Activated gamma-delta T cell treated with Interleukin-2 at 50 U/mL for 16 hours (primary cell): ENCODE results near the gene DENND2C.
A peak's percentile ranks its signal among the peaks of the same experiment; 100 is the strongest.

Experiments
- DNase-seq: peaks from one replicate; pipeline ENCODE4 v3.0.0-alpha.2; 2020

DENND2C gene

GRCh38 chr1:114669562-114670082 is at the start of gene DENND2C:
Gene DENND2C (minus strand): TSS chr1:114670049. CDS start chr1:114625984, 44,065 bp downstream.
- DNase-seq: no peak

DNA sequence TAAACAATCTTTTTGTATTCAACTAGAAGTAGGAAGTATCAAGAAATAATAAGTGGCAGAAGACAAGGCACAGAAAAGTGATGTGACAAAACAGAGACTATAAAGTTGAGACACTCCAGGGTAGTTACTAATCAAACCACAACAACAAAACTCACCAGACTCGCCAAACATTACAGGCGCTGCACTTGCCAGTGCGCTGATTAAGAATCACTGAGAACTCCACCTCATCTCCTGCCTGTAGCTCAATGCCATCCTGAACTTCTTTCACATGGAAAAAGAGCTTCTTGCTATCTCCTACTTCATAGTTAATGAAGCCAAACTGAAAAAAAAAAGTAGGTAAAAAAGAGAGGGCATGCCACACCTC is 49.6 kb upstream of the DENND2C start:
- no peak for DNase-seq

- DNase-seq: no peak
Observed at GRCh38 chr1:114718661-114719423, 49.0 kb upstream of the DENND2C start.

DNA sequence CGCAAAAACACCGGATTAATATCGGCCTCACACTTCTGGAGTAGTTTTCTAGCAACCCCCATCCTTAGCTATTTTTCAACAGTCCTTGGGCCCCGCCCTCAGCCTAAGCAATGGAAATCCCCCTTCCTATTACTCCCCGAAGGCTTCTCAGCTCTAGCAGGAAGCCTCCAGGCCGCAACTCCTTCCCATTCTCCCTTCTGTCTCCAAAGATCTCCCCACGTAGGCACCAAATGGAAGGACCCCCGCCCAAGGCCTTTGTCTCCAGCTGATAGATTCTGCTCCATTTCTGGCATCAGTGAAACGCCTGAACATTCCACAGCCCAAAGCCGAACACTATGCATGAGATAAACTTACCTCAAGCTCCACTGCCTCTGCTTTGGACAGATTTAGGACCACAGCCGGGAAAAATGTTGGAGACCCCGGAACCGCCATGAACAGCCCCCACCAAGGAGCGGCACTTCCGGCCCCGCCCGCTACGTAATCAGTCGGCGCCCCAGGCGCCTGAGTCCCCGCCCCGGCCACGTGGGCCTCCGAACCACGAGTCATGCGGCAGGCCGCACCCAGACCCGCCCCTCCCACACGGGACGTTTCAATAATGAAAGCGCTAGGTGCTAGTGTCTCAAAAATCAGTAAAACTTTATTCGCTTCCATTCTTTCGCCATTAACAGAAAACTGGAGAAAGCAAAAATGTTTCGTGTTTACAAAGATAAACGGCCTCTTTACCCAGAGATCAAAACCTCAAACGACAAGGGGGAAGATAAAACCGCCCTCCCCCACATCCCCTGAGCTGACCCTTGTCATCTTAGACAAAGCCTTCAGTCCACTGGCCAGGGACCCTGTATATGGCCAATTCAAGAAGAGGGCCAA is 46.7 kb upstream of the DENND2C start, which contains the start of gene NRAS:
NRAS (minus strand) TSS at position 468 of the 867 bp plus-strand sequence. CDS start 611 bp downstream, outside the sequence.
- peak; percentile 94 for DNase-seq

- no peak for DNase-seq
Observed at GRCh38 chr1:114715952-114716303, 46.1 kb upstream of the DENND2C start.

DNA sequence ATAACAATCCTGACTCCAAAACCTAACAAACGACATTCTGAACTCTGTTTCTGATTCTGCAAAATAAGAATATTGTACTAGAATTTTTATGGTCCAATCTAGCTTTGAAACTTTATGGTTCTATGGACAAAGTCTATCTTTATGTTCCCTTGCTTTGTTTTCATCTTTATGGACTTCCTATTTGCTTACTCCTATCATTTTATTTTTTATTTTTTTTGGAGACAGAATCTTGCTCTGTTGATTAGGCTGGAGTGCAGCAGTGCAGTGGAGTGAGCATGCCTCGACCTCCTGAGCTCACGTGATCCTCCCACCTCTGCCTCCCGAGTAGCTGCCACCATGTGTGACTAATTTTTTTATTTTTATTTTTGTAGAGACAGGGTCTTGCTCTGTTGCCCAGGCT is 43.1 kb upstream of the DENND2C start:
- no peak for DNase-seq

- DNase-seq: no peak
Observed at GRCh38 chr1:114710360-114710759, 40.5 kb upstream of the DENND2C start.

DNA sequence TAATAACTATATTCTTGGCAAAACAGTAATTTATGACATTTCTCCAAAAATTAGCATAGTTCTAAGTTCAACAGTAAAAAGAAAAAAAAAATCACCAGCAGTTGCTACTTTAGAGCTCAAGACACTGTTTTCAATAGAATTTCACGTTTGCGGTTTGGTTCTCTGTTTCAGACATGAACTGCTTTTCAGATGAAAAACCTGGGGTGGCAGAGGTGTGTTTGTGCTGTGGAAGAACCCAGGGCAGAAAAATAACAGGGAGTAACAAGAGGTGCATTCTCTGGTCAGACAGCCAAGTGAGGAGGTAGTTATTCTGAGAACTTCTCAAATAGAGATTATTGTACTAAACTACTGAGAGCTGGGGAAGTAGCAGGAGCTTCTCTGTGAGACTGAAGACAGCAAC is 37.8 kb upstream of the DENND2C start:
- DNase-seq: no peak

DNA sequence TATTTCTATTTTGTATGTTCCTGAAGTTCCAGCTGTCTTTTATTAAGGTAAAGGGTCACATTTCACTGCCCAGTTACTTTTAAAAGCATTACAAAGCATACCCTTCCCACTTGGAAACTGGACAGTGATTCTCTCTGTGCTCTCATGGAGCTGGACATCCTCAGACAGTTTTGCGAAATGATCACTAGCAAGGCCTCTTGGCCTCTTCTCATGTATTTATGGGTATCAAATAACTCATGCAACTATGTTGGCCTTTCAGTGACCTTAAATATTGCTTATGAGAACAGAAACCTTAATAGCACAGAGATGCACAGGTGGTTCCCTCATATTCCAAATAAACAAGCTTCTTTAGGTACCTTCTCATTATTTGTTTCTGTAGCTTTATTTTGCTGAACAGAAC is 33.4 kb upstream of the DENND2C start:
- no peak for DNase-seq

DNA sequence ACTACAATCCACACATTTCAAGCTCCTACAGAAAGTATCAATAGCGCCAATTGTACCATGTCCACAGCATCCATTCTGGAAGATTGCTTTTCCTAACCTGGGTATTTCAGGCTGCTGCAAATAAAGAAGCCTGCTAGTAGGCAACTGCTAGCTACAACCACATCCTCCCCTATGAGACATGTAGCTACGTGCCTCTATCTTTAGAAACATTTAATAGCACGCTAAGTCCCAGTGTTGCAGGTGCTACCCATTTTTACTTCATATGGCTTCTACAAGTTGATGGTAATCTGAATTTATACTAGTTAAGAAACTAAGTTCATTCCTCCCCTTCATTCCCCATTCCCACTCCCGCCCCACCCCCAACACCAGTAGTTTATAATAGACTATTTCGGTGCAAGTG is 32.9 kb upstream of the DENND2C start:
- no peak for DNase-seq

DNA sequence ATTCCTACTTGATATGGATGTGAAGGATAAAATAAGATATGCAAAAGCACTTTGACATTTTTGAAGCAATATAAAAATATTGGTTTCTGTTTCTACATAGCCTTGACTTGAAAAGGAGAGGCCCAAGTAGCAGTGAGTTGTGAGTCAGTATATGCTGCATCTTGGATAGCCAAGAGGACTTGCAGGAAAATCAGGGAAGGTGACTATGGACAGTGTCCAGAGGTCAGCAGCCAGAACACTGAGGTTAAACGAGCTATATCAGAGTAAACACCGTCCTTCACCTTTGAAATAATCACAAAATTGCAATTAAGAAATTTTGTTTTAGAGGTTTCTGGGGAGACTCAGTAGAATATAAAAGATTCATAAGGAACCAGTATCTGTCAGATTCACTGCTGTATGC is 32.1 kb upstream of the DENND2C start:
- no peak for DNase-seq

DNA sequence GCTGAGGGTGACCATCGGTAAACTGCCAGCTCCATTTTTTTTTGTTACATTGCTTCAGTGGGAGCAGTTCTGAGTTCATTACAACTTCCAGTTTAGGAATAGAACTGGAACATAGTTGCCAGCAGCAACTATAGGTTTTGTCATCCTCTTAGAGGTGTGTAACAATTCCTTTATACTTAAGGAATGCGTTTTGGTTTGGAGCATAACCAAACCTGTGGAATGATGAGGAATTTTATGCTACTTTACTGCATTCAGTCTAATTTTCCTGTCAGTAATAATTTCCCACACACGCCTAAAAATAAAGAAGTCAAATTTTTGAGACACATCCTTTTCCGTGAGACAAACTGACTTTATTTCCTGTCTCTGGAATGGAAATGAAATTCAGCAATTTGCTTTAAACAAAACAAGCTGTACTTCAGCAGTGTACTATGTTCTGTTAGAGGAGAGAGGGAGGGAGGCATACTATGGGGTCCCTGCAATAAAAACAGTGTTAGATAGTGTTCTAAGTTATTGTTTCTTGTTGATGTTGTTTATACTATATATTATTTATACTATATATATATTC is 30.3 kb upstream of the DENND2C start:
- DNase-seq: no peak

DNA sequence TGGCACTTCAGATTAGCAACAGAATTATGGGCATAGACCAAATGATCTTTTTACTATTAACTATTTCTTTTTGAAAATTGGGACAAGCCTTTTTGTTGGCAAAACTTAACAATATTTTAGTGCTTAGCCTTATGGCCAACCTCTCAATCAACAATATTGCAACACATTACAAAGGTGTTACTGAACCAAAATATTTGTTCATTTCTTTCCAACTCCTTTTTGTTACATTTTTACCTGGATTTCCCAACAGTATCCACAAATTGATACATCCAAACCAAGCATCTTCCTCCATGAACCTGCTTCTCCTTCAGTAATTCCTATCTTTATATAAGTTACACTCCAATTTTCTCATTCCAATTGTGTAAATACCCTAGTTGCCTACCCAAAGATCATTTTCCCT is 27.0 kb upstream of the DENND2C start:
- no peak for DNase-seq

DNA sequence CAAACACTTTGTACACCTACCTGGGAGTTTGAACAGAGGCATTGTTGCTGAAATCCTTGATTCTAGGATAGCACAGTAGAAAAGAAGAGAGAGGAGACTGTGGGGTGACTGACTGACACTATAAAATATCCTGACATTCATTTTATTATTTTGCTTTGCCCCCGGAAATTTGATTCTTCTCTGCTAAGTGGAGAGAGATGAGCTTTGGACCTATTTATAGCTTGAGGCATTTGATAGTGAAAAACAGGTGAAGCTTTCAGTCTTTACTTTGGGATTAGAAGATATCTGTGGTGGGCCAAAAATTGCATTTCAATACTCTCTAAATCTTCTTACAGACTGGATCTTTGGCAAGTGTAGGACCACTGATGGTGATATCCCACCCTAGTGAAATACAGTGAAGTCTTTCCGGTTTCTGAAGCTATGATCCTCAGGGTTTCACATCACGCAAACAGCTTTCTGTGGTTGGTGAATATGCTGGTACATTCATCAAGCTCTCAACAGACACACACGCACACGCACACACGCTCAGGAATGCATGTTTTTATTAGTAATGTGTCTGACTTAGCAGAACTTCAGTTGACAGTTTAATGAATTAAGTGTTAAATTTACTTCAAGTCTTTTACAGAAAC is 25.7 kb upstream of the DENND2C start, which contains the start of gene AMPD1:
AMPD1 (minus strand) TSS at position 117 of the 629 bp plus-strand sequence; CDS start at position 42, 75 bp downstream.
- DNase-seq: no peak

DNA sequence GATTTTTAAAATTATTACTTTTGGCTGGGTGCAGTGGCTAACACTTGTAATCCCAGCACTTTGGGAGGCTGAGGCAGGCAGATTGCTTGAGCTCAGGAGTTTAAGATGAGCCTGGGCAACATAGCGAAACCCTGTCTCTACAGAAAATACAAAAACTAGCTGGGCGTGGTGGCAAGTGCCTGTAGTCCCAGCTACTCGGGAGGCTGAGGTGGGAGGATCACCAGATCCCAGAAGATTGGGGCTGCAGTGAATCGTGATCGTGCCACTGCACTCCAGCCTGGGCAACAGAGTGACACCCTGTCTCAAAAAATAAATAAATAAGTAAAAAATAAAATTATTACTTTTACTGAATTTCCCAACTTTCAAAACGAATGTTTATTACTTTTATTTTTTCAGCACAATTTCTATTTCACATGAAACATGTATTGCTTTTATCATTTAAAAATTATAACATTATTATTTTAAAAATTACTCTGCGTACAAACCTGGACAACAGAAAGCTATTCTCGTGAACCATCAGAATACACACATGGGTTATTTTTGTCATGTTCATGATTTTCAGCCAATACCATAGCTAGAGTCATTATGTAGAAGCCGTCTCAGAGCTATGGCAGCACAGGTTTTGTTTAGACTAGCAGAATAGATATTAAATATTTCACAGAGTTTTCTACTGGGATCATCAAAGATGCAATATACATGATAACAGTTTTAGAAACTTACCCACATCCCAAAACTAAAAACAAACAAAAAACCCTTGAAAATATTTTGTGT is 24.9 kb upstream of the DENND2C start:
- DNase-seq: no peak

DNA sequence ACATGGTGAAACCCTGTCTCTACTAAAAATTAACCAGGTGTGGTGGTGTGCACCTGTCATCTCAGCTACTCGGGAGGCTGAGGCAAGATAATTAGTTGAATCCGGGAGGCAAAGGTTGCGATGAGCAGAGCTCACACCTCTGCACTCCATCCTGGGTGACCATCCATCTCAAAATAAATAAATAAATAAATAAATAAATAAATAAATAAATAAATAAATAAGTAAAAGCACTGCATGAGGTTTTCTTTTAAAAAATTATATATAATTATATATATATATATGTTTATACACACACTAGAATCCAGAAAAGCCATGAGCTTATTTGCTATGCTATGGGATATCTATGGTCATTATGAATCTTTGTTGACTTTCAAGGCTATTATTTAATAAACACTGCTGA is 23.1 kb upstream of the DENND2C start:
- DNase-seq: no peak

- DNase-seq: no peak
Observed at GRCh38 chr1:114691061-114691460, 21.2 kb upstream of the DENND2C start.

- no peak for DNase-seq
Observed at GRCh38 chr1:114690148-114690547, 20.3 kb upstream of the DENND2C start.

DNA sequence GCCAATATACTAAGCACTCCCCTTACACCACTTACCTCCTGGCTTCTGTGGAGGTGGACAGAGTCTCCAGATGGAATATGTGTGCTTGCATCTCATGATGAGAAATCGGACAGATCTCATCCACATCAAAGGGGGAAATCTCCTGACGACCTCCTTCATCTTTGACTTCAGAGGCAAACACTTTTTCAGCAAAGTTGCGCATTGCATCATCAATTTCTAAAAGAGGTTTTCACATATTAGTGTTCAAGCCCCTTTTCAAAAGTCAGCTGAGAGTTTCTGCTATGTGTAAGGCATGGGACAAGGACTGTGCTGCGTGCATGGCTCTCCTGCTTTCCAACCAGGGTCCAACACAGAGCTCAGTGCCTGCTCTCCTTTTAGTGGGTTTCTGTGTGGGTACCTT is 18.7 kb upstream of the DENND2C start:
- DNase-seq: no peak

DNA sequence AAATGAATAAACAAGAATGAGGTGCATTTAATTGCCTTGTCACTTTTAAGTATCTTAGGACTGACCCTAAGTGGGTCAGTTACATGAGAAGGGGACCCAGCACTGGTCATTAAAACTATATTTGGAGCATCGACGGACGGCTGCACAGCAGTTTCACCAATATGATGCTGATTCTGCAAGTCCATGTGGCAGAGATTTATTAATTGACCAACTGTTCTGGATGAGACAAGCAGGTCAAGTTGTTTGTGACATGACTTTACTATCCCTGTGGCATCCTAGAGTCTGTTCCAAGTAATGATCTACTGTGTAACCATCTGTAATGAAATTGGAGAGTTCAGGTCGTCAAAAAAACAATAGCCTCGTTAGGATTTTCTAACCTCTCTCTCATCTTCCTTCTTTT is 16.0 kb upstream of the DENND2C start:
- no peak for DNase-seq

GRCh38 chr1:114677691-114678090 is 7.8 kb upstream of the DENND2C start:
- no peak for DNase-seq

DNA sequence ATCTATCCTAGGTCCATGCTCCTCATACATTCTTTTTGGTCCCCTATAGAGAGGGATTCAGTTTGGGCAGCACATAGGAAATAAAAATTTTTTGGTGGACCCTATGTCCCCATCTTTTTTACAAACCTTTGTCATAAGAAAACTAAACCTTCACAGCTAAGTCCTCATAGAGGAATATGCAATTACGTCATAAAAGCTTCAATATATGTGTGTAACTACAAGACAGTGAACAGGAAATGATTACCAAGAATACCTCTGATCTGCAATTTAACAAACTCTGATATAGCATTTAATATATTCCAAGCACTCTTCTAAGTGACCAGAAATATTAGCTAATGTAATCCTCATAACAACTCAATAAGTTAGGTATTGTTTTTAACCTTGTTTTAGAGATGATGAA is 6.3 kb upstream of the DENND2C start:
- no peak for DNase-seq
